Upper lobe of left lung (tissue), 6 donors: ENCODE data around the gene FBXO3. TPM values are rescaled to one million over a fixed set of nuclear protein-coding genes. Genes with fewer than 3 reads are reported as not detected.

Experiments
- ATAC-seq, 2 donors: fragments of 200-7000 bp; cut with Tn5 transposase; one replicate each; pipeline ENCODE4 v1.9.1; 2022; ENCODE audit warnings: mild to moderate bottlenecking in 2 of 2, moderate library complexity in 2 of 2; ENCODE audit not compliant: low FRiP score in 2 of 2
- DNase-seq, 2 donors: peaks; one replicate each; pipeline ENCODE4 v3.0.0-alpha.2; 2019 to 2020
- H3K27ac ChIP-seq, 4 donors: fragments of 200-600 bp; sonication (generic); one replicate each; pipeline ENCODE4 v1.5.1; 2016 to 2019
- H3K27me3 ChIP-seq, 4 donors: fragments of 200-600 bp; sonication (generic); one replicate each; pipeline ENCODE4 v1.5.1; 2017 to 2019
- H3K36me3 ChIP-seq, 4 donors: fragments of 200-600 bp; sonication (generic); one replicate each; pipeline ENCODE4 v1.5.1; 2016 to 2019
- H3K4me1 ChIP-seq, 4 donors: fragments of 200-600 bp; sonication (generic); one replicate each; pipeline ENCODE4 v1.5.1; 2018 to 2019
- H3K4me3 ChIP-seq, 4 donors: fragments of 200-600 bp; sonication (generic); one replicate each; pipeline ENCODE4 v1.5.1; 2017 to 2019; ENCODE audit warnings: mild to moderate bottlenecking in 2 of 4, moderate library complexity in 1 of 4
- H3K9me3 ChIP-seq, 4 donors: fragments of 200-600 bp; sonication (generic); one replicate each; pipeline ENCODE4 v1.5.1; 2018 to 2019
- EP300 ChIP-seq, 4 donors: sonication (generic); formaldehyde crosslinking; IDR thresholded peaks; one replicate each; pipeline ENCODE4 v1.5.1; 2017; ENCODE audit warnings: antibody characterized with exemption in 4 of 4, control low read depth in 2 of 4
- POLR2A ChIP-seq, 4 donors: fragments of 450-650 bp; IDR thresholded peaks; one replicate each; pipeline ENCODE4 v1.5.1; 2016 to 2017; ENCODE audit warnings: antibody characterized with exemption in 4 of 4, mild to moderate bottlenecking in 2 of 4
- POLR2AphosphoS5 ChIP-seq, 2 donors: sonication (generic); formaldehyde crosslinking; IDR thresholded peaks; one replicate each; pipeline ENCODE4 v1.5.1; 2017; ENCODE audit warnings: antibody characterized with exemption in 2 of 2
- WGBS, 2 donors: methylation state at CpG; one replicate each; pipeline ENCODE4 v1.1.5; 2017 to 2018; 5-methylcytosine and 5-hydroxymethylcytosine counted together
- total RNA-seq, 6 donors: library from RNA; depleted of rRNA in 4 of 6; stranded (reverse); fragments of >200 nt in 4 of 6; gene quantifications; one replicate each; pipeline versions ENCODE4 v1.1.0 to v1.2.1, GENCODE V29; 2016 to 2021
- TF ChIP-seq, protein P1 (sequence below), 6 experiments: fragments of 450-650 bp in 4 of 6; fragments of 200-600 bp in 2 of 6; sonication (generic) in 2 of 6; IDR thresholded peaks; one replicate each; pipeline ENCODE4 v1.5.1; 2016 to 2019; ENCODE audit warnings: antibody characterized with exemption in 6 of 6
- donor health status: DM: no; HTN: no; CAD: no; lungs with moderate emphysema.
- donor health status: DM: no; HTN: yes; CAD: no; lungs with severe emphysema.

The FBXO3 gene
- total RNA-seq, 6 donors from 2014 or later, result 9.9 to 50.8 (median 26.9) TPM

DNA sequence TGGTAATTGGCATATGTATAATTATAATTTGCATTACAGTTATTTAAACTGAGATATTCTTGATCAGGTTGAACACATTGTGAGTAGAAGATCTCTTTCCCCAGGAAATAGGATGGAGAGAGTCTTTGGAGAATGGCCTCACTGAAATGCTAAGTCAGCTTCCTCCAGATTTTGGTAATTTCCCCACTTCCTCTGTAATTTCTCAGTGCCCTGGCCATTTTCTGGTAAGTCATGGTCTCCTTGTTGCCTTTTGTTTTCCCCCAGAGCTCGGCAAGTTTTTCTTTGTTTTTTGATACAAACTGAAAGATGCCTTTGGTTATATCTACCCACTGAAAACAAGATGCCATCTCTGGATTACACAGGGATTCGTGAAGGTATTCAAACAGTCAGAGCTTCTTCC lies 12.8 kb upstream of the FBXO3 start:
- peaks cover 0 to under 1% (median 0%) of the 10 kb centered on the region in 4 donors for H3K27me3 ChIP-seq
- no peaks in the 10 kb centered on the region for H3K9me3 ChIP-seq
- no peaks in the 10 kb centered on the region for H3K36me3 ChIP-seq
- WGBS, 2 donors, result 51 to 58% methylated on average over 2 of the region's 2 CpGs
- TF ChIP-seq EP300 (IDR thresholded peaks at IDR 0.05) (no peak), POLR2AphosphoS5 (IDR thresholded peaks at IDR 0.05) (no peak), POLR2A (IDR thresholded peaks at IDR 0.05) (no peak)
- TF ChIP-seq, protein P1, sequence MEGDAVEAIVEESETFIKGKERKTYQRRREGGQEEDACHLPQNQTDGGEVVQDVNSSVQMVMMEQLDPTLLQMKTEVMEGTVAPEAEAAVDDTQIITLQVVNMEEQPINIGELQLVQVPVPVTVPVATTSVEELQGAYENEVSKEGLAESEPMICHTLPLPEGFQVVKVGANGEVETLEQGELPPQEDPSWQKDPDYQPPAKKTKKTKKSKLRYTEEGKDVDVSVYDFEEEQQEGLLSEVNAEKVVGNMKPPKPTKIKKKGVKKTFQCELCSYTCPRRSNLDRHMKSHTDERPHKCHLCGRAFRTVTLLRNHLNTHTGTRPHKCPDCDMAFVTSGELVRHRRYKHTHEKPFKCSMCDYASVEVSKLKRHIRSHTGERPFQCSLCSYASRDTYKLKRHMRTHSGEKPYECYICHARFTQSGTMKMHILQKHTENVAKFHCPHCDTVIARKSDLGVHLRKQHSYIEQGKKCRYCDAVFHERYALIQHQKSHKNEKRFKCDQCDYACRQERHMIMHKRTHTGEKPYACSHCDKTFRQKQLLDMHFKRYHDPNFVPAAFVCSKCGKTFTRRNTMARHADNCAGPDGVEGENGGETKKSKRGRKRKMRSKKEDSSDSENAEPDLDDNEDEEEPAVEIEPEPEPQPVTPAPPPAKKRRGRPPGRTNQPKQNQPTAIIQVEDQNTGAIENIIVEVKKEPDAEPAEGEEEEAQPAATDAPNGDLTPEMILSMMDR (IDR thresholded peaks at IDR 0.05), result no peak
- no peak for ATAC-seq
- no peak for DNase-seq
- no peaks in the 10 kb centered on the region for H3K4me1 ChIP-seq
- H3K27ac ChIP-seq, result no peak overlapping the region
- H3K4me3 ChIP-seq, result no peak overlapping the region

DNA sequence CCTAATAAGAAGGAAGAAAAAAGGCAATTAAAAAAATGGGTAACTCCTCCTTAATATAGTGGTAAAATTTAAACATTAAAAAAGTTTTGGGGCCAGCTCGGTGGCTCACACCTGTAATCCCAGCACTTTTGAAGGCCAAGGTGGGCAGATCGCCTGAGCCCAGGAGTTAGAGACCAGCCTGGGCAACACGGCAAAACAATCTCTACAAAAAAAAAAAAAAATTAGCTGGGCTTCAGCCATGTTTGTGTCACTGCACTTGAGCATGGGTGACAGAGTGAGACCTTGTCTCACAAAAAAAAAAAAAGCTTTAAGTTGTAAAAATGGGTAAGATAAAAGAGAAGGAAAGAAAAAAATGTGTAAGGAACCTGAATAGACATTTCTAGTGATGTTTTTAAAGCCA lies 11.3 kb upstream of the FBXO3 start:
- TF ChIP-seq EP300 (IDR thresholded peaks at IDR 0.05), result no peak
- TF ChIP-seq POLR2A (IDR thresholded peaks at IDR 0.05), result no peak
- TF ChIP-seq, protein P1 (IDR thresholded peaks at IDR 0.05), result no peak
- no peak for TF ChIP-seq POLR2AphosphoS5 (IDR thresholded peaks at IDR 0.05)
- ATAC-seq (no peak), DNase-seq (no peak)
- H3K27me3 ChIP-seq, result peaks cover 0 to 3% (median 0%) of the 10 kb centered on the region in 4 donors
- WGBS, 2 donors, result 74 to 77% methylated on average over 3 of the region's 3 CpGs
- no peaks in the 10 kb centered on the region for H3K36me3 ChIP-seq
- no peak overlapping the region for H3K4me3 ChIP-seq
- H3K9me3 ChIP-seq, result no peaks in the 10 kb centered on the region
- H3K4me1 ChIP-seq, result no peaks in the 10 kb centered on the region
- no peak overlapping the region for H3K27ac ChIP-seq

DNA sequence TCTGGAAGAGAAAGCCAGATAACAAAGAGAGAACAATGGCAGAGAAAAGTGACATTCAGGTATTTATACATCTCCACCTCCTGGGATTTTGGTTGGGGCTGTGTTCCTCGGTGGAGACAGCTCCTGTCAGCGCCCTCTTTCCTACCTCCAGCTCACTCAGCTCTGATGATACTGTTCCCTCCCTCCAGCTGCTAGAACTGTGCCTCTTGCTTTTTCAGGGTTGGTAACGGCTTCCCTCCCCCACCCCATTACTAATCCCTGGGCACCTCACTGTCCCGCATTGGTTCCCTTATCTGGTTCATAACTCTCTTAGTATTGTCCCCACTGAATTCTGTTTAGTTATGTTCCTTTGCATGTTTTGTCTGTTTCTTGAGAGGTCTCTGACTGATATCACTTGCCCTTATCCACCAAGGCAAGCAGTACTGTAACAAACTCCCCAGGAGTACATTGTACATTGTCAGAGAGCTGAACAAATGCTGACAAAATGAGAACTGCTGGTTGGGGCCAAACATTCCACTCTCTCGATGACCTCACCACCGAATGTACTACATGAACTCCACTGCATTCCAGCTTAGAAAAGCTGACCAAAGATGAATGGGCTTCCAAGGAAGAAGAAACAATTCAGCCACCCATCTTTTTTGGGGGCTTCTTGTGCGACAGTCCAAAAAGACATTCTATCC lies 5.7 kb upstream of the FBXO3 start:
- Histone ChIP-seq H3K36me3 (no peaks in the 10 kb centered on the region), H3K9me3 (no peaks in the 10 kb centered on the region), H3K4me3 (no peak overlapping the region), H3K27me3 (peaks cover 0 to 3% (median 0%) of the 10 kb centered on the region in 4 donors), H3K4me1 (peaks cover 4 to 13% (median 7%) of the 10 kb centered on the region in 4 donors), H3K27ac (no peak overlapping the region)
- ATAC-seq (peak; percentile 47 to 84), DNase-seq (no peak)
- WGBS, 2 donors, result 60 to 68% methylated on average over 7 of the region's 7 CpGs
- TF ChIP-seq, protein P1 (IDR thresholded peaks at IDR 0.05), result no peak
- TF ChIP-seq POLR2A (IDR thresholded peaks at IDR 0.05) (no peak), EP300 (IDR thresholded peaks at IDR 0.05) (no peak), POLR2AphosphoS5 (IDR thresholded peaks at IDR 0.05) (no peak)

DNA sequence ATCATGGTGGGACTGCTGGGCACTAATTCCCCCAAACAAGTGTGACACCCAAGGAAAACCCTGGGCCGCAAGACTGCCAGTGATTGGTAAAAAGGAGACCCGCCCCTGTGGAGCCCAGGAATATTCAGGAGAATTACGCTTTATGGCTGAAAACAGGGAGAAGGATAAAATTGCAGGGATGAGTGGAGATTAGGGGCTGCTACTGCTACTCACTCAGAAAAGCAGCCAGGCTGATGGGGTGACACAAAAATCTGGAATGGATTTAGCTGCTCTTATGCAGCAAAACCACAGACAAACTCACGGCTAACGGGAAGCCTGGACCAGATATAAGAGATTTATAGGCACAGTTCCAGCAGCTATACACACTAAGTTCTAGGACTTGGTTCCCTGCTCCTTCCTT lies 4.4 kb upstream of the FBXO3 start:
- peaks cover 6 to 15% (median 12%) of the 10 kb centered on the region in 4 donors for H3K4me1 ChIP-seq
- H3K4me3 ChIP-seq, result no peak overlapping the region
- H3K27me3 ChIP-seq, result peaks cover 0 to 3% (median 0%) of the 10 kb centered on the region in 4 donors
- no peak for DNase-seq
- H3K27ac ChIP-seq, result no peak overlapping the region
- ATAC-seq, result no peak
- no peaks in the 10 kb centered on the region for H3K9me3 ChIP-seq
- no peaks in the 10 kb centered on the region for H3K36me3 ChIP-seq
- TF ChIP-seq, protein P1 (IDR thresholded peaks at IDR 0.05), result no peak
- TF ChIP-seq POLR2AphosphoS5 (IDR thresholded peaks at IDR 0.05) (no peak), EP300 (IDR thresholded peaks at IDR 0.05) (no peak), POLR2A (IDR thresholded peaks at IDR 0.05) (no peak)
- WGBS, 2 donors, result 53 to 59% methylated on average over 5 of the region's 5 CpGs

DNA sequence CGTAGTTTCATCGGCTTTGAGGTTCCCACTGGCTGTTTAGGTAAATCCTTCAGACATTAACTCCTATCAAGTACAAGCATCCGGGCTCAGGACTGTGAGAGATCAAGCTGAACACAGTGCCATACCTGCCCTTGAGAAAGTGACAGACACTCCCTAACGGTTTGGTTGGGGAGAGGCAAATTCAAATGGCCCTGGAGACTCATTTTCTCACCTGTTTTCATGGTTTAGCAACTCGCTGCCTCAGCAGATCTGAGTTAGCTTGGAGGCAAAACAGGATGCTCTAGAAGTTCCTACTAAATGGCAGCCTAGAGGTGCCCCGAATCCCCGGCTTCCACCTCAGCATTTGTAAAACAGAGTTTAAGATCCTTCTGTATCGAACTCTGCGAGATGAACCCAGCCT lies 3.6 kb upstream of the FBXO3 start:
- TF ChIP-seq POLR2AphosphoS5 (IDR thresholded peaks at IDR 0.05) (no peak), EP300 (IDR thresholded peaks at IDR 0.05) (no peak), POLR2A (IDR thresholded peaks at IDR 0.05) (no peak)
- TF ChIP-seq, protein P1 (IDR thresholded peaks at IDR 0.05), result no peak
- DNase-seq (no peak), ATAC-seq (no peak)
- Histone ChIP-seq H3K36me3 (no peaks in the 10 kb centered on the region), H3K9me3 (no peaks in the 10 kb centered on the region), H3K4me3 (no peak overlapping the region), H3K27me3 (peaks cover 0 to 3% (median 0%) of the 10 kb centered on the region in 4 donors), H3K4me1 (peaks cover 12 to 21% (median 19%) of the 10 kb centered on the region in 4 donors), H3K27ac (no peak overlapping the region)
- whole genome bisulfite sequencing, 2 donors, result 83 to 85% methylated on average over 9 of the region's 9 CpGs
